ENCODE measurements around the gene TBC1D5. TPM values are rescaled to one million over a fixed set of nuclear protein-coding genes. Genes with fewer than 3 reads are reported as not detected.

Gene TBC1D5
- total RNA-seq, 1 experiment from 2014 or later = 26.1 TPM

- no peak for DNase-seq (ENCODE audit: low spot score)
- Mint-ChIP-seq H3K4me1 (peaks cover 3% of the 10 kb centered on the region; the same call in 1 of the 2 replicates), H3K9me3 (no peaks in the 10 kb centered on the region), H3K36me3 (no peaks in the 10 kb centered on the region), H3K27ac (no peak overlapping the region), H3K27me3 (ENCODE audit: low read depth) (no peaks in the 10 kb centered on the region; the same call in 1 of the 2 replicates), H3K4me3 (no peak overlapping the region)
- TF ChIP-seq JAZF1 (CRISPR knock-in tag; IDR thresholded peaks at IDR 0.05) = no peak
- no peak for TF ChIP-seq E2F5 (CRISPR knock-in tag; IDR thresholded peaks at IDR 0.05)
- no peak for TF ChIP-seq MAX (CRISPR knock-in tag; IDR thresholded peaks at IDR 0.05)
- no peak for TF ChIP-seq RELA (CRISPR knock-in tag; IDR thresholded peaks at IDR 0.05; ENCODE audit: borderline replicate concordance)
- TF ChIP-seq ERG (CRISPR knock-in tag; IDR thresholded peaks at IDR 0.05) = no peak
- CTCF ChIA-PET = no interaction called here
- no peak for ATAC-seq
- POLR2A ChIA-PET = no interaction called here
Measured at GRCh38 chr3:17239417-17239816, 503.0 kb downstream of the TBC1D5 start.

- Mint-ChIP-seq H3K27me3 (ENCODE audit: low read depth) (no peaks in the 10 kb centered on the region), H3K4me3 (no peak overlapping the region), H3K36me3 (no peaks in the 10 kb centered on the region), H3K4me1 (peaks cover 3% of the 10 kb centered on the region; the same call in 1 of the 2 replicates), H3K9me3 (no peaks in the 10 kb centered on the region), H3K27ac (no peak overlapping the region)
- CTCF ChIA-PET = interaction anchor here (1.3 to 1.8 kb wide), 2 partner anchors 15 to 43 kb away, joined by 3 to 4 read pairs; no protein-coding TSS in a partner anchor
- DNase-seq (ENCODE audit: low spot score) = peak; percentile 20
- TF ChIP-seq JAZF1 (CRISPR knock-in tag; IDR thresholded peaks at IDR 0.05) (no peak), GABPB1 (CRISPR knock-in tag; IDR thresholded peaks at IDR 0.05) (peak; percentile 67; the same call in 1 of the 2 replicates)
- ATAC-seq = peak; percentile 80
- POLR2A ChIA-PET = interaction anchor here (0.6 kb wide), 1 partner anchor 955 kb away, joined by 5 read pairs; no protein-coding TSS in a partner anchor
Measured at GRCh38 chr3:17238023-17238422, 504.4 kb downstream of the TBC1D5 start.

GRCh38 chr3:17235310-17235709 is 507.1 kb downstream of the TBC1D5 start:
- no peak overlapping the region for H3K27ac Mint-ChIP-seq
- DNase-seq (ENCODE audit: low spot score) = no peak
- no peak for TF ChIP-seq ZNF423 (CRISPR knock-in tag; IDR thresholded peaks at IDR 0.05)
- H3K27me3 Mint-ChIP-seq (ENCODE audit: low read depth) = no peaks in the 10 kb centered on the region
- no peak for ATAC-seq
- ChIA-PET CTCF (interaction anchor here (0.7 to 0.9 kb wide), 2 partner anchors 10 to 415 kb away, joined by 3 read pairs; no protein-coding TSS in a partner anchor), POLR2A (no interaction called here)
- peaks cover 3% of the 10 kb centered on the region; the same call in 1 of the 2 replicates for H3K4me1 Mint-ChIP-seq
- no peaks in the 10 kb centered on the region for H3K36me3 Mint-ChIP-seq
- H3K4me3 Mint-ChIP-seq = no peak overlapping the region
- H3K9me3 Mint-ChIP-seq = no peaks in the 10 kb centered on the region

- H3K27me3 Mint-ChIP-seq (ENCODE audit: low read depth) = no peaks in the 10 kb centered on the region
- H3K27ac Mint-ChIP-seq = no peak overlapping the region
- ChIA-PET POLR2A (no interaction called here), CTCF (no interaction called here)
- H3K4me1 Mint-ChIP-seq = peaks cover 3% of the 10 kb centered on the region; the same call in 1 of the 2 replicates
- no peaks in the 10 kb centered on the region for H3K36me3 Mint-ChIP-seq
- H3K9me3 Mint-ChIP-seq = no peaks in the 10 kb centered on the region
- ATAC-seq (no peak), DNase-seq (ENCODE audit: low spot score) (no peak)
- no peak overlapping the region for H3K4me3 Mint-ChIP-seq
- TF ChIP-seq RELA (CRISPR knock-in tag; IDR thresholded peaks at IDR 0.05; ENCODE audit: borderline replicate concordance) (no peak), SMAD3 (CRISPR knock-in tag; IDR thresholded peaks at IDR 0.05; ENCODE audit: borderline replicate concordance) (no peak), NFE2L1 (CRISPR knock-in tag; IDR thresholded peaks at IDR 0.05) (no peak), CREM (CRISPR knock-in tag; IDR thresholded peaks at IDR 0.05) (no peak), ZNF671 (CRISPR knock-in tag; IDR thresholded peaks at IDR 0.05) (no peak), ZNF317 (CRISPR knock-in tag; IDR thresholded peaks at IDR 0.05; ENCODE audit: borderline replicate concordance, low read depth) (no peak), TEAD1 (CRISPR knock-in tag; IDR thresholded peaks at IDR 0.05) (no peak), USF2 (CRISPR knock-in tag; IDR thresholded peaks at IDR 0.05) (no peak), ERG (CRISPR knock-in tag; IDR thresholded peaks at IDR 0.05) (no peak), E2F5 (CRISPR knock-in tag; IDR thresholded peaks at IDR 0.05) (no peak), MXD4 (CRISPR knock-in tag; IDR thresholded peaks at IDR 0.05; ENCODE audit: borderline replicate concordance) (no peak), ZNF425 (CRISPR knock-in tag; conservative IDR thresholded peaks at IDR 0.05) (no peak), ZNF219 (CRISPR knock-in tag; IDR thresholded peaks at IDR 0.05; ENCODE audit: borderline replicate concordance) (no peak)
Measured at GRCh38 chr3:17234382-17234781, 508.0 kb downstream of the TBC1D5 start.

Data from WTC11 (cell line).